HG03432 (cell line): ENCODE results near the gene MAP3K12.
"Not testable (repeated sequence)": the region's sequence is repeated elsewhere in the genome, so short reads cannot be mapped to it uniquely, and the experiment has no call there.

Experiments used
- ATAC-seq: cut with Tn5 transposase; IDR thresholded peaks from one replicate; pipeline ENCODE4 v1.9.1; 2021; ENCODE audit warnings: mild to moderate bottlenecking, moderate library complexity; ENCODE audit not compliant: unreplicated experiment

The MAP3K12 gene

DNA sequence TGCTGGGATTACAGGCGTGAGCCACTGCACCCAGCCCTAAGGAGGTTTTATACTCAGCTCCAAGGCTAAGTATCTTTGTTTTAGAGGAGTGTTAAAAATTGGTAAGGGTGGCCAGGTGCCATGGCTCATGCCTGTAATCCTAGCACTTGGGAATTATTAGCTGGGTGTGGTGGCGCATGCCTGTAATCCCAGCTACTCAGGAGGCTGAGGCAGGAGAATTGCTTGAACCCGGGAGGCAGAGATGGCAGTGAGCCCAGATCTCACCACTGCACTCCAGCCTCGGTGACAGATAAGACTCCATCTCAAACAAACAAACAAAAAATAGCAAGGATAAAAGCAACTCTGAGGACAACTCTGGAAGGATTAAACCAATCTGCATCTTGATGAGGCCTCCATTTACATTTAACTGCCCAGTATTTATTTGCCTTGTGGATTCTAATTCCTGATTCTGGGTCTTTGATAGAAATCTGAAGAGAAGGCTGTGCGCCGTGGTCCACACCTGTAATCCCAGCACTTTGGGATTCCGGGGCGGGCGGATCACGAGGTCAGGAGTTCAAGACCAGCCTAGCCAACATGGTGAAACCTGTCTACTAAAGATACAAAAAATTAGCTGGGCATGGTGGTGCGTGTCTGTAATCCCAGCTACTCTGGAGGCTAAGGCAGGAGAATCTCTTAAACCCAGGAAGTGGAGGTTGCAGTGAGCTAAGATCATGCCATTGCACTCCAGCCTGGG, 54.5 kb downstream of the MAP3K12 start:
- not testable (repeated sequence) for ATAC-seq

GRCh38 chr12:53443955-53444354, 55.3 kb downstream of the MAP3K12 start:
- ATAC-seq = no peak

GRCh38 chr12:53441040-53441833, 58.0 kb downstream of the MAP3K12 start, which contains the start of gene PRR13:
TSS of gene PRR13 (plus strand) at chr12:53441734. CDS start at chr12:53442715, 981 bp downstream.
- ATAC-seq = peak; percentile 98

- ATAC-seq = not testable (repeated sequence)
These were observed 59.7 kb downstream of the MAP3K12 start for GRCh38 chr12:53439582-53439981.

GRCh38 chr12:53435326-53435725, 63.9 kb downstream of the MAP3K12 start:
- ATAC-seq = not testable (repeated sequence)

DNA sequence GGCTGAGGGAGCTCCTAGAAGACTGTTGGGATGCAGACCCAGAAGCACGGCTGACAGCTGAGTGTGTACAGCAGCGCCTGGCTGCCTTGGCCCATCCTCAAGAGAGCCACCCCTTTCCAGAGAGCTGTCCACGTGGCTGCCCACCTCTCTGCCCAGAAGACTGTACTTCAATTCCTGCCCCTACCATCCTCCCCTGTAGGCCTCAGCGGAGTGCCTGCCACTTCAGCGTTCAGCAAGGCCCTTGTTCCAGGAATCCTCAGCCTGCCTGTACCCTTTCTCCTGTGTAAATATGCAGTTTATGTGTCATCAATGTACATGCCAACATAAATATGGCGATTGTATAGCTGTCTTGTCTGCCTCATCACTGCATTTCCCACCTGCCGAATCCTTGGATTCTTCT, 68.1 kb downstream of the MAP3K12 start:
- ATAC-seq = no peak

GRCh38 chr12:53430116-53430515, 69.1 kb downstream of the MAP3K12 start:
- ATAC-seq = no peak
